Measurements from ENCODE around the gene PBX1. TPM values are rescaled to one million over a fixed set of nuclear protein-coding genes. Genes with fewer than 3 reads are reported as not detected.

PBX1 gene
- total RNA-seq, 1 donor: 4.2 TPM

DNA sequence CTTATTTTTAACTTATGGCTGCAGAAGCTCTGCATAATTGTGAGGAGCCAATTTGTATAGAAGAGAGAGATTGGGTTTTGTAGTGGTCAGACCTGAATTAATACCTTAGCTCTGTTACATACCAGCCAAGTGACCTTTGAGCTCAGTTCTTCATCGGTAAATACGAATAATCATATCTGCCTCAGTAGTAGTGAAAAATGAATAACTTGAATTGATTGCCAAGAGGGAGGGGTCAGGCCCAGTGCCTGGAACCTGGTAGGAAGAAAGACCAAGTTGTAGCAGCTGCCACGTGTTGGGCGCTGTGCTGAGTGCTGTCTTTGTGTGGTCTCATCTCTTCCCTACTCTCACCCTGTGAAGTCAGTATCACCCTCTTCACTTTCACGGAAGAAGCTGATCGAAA is 247.5 kb downstream of the PBX1 start:
- Histone ChIP-seq H3K4me1 (ENCODE audit: insufficient read depth, low read length) (no peaks in the 10 kb centered on the region), H3K9me3 (ENCODE audit: low read depth, low read length) (no peaks in the 10 kb centered on the region), H3K27me3 (ENCODE audit: insufficient read depth, low read length) (no peaks in the 10 kb centered on the region), H3K4me3 (ENCODE audit: low read length) (no peak overlapping the region)

DNA sequence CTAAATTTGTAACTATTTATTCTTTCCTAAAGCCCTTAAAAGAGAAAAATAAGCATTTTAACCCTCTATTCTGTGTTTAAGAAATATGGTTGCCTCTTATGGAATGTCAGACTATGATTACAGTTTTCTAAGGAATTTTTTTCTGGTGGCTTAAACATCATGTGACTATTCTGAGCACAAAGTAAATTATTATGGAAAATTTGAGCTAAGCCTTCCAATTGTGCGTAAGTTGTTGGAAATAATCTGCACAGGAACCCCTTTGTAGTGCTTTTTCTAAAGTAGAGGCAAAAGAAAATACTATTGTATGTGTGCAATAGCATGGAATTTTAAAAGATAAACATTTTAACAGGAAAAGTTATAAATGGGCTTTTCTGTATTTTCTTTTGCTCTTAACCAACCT is 254.8 kb downstream of the PBX1 start:
- Histone ChIP-seq H3K4me3 (ENCODE audit: low read length) (no peak overlapping the region), H3K9me3 (ENCODE audit: low read depth, low read length) (no peaks in the 10 kb centered on the region), H3K27me3 (ENCODE audit: insufficient read depth, low read length) (no peaks in the 10 kb centered on the region), H3K4me1 (ENCODE audit: insufficient read depth, low read length) (no peaks in the 10 kb centered on the region)

DNA sequence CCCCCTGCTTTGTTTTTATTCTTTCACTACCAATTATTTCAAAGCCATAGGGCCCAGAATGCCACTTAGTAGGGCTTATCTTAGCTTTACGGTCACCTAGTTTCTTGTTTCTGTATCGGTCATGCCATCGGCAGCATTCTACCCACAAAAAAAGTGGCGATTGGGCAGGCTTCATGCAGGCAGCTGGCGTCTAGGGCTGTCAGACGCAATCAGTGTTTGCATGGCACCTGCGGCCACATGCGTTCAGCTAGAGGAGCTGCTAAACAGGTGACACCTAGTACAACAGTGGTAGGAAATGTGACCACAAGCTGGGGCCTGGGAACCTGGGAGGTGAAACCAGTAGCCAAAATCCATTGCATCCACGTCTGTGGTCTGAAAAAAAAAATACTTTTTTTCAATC is 262.7 kb downstream of the PBX1 start:
- Histone ChIP-seq H3K4me1 (ENCODE audit: insufficient read depth, low read length) (no peaks in the 10 kb centered on the region), H3K9me3 (ENCODE audit: low read depth, low read length) (no peaks in the 10 kb centered on the region), H3K27me3 (ENCODE audit: insufficient read depth, low read length) (no peaks in the 10 kb centered on the region), H3K4me3 (ENCODE audit: low read length) (no peak overlapping the region)

DNA sequence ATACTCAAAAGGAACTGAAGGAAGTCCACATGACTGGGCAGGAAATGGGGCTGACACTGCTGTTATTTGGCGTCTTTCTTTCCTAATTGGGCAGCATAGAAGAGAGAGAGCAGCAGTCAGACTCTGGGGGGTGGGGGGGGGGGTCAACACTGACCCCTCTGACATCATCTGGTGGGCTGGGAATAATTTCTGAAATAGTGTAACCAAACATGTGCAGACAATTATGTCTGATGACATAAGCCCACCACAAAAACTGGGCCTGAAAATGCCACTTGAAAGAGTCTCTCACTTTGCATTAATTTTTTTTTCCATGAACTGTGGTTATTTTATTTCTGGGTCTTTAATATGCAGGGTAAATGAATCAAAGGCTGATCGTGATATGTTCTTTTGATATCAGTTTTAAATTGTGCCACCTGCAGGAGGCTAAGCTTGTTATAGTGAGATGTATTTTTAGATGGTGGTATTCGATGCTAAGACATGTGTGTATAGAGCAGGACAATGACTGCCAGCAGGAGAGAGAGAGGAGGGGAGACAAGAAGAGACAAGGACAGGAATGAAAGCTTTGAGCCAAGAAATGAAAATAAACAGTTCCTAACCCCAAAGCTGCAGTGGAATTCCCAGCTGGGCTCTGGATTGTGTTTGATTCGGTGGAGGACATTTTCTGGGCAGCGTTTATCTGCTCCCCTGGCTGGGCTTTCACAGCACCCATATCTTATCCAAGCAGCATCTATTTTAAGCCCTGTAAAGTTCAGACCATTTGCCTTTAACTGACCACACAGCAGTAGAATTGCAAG is 264.7 kb downstream of the PBX1 start:
- Histone ChIP-seq H3K27me3 (ENCODE audit: insufficient read depth, low read length) (no peaks in the 10 kb centered on the region), H3K4me1 (ENCODE audit: insufficient read depth, low read length) (no peaks in the 10 kb centered on the region), H3K4me3 (ENCODE audit: low read length) (no peak overlapping the region), H3K9me3 (ENCODE audit: low read depth, low read length) (no peaks in the 10 kb centered on the region)

DNA sequence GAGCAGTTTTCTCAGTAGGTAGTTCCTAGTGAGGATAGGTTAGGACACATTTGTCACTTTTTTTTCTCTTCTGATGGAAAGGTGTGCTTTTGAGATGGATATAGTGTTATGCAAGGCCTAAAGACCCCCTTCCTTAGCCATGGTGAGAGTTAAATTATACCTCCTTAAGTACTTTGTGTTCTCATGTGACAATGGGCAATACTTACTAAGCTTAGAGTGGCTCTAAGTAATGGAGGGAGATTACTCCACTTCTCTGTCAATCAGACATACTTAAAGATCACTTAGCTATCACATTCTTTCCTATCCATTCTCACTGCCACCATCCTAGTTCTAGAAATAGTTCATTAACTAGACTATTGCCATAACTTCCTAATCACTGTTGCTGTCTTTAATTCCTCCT is 265.6 kb downstream of the PBX1 start:
- H3K9me3 ChIP-seq (ENCODE audit: low read depth, low read length): no peaks in the 10 kb centered on the region
- H3K4me3 ChIP-seq (ENCODE audit: low read length): no peak overlapping the region
- H3K27me3 ChIP-seq (ENCODE audit: insufficient read depth, low read length): no peaks in the 10 kb centered on the region
- H3K4me1 ChIP-seq (ENCODE audit: insufficient read depth, low read length): no peaks in the 10 kb centered on the region

DNA sequence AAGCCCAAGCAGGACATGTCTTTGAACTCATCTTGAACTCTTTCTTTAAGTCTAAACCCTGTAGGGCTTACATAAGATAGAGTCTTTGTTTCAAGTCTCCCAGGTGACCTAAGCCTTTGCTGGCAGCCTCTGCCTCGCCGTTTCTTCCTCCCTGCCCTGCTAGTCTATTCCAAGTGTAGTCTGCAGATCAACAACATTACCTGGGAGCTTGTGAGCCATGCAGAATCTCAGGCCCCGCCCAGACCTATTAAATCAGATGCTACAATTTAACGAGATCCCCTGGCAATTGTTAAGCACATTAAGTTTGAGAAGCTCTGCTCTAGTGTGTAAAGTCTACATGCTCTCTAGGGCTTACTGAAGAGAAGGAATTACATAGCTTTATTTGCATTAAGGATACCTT is 271.6 kb downstream of the PBX1 start:
- no peaks in the 10 kb centered on the region for H3K4me1 ChIP-seq (ENCODE audit: insufficient read depth, low read length)
- no peaks in the 10 kb centered on the region for H3K27me3 ChIP-seq (ENCODE audit: insufficient read depth, low read length)
- H3K9me3 ChIP-seq (ENCODE audit: low read depth, low read length): no peaks in the 10 kb centered on the region
- no peak overlapping the region for H3K4me3 ChIP-seq (ENCODE audit: low read length)

DNA sequence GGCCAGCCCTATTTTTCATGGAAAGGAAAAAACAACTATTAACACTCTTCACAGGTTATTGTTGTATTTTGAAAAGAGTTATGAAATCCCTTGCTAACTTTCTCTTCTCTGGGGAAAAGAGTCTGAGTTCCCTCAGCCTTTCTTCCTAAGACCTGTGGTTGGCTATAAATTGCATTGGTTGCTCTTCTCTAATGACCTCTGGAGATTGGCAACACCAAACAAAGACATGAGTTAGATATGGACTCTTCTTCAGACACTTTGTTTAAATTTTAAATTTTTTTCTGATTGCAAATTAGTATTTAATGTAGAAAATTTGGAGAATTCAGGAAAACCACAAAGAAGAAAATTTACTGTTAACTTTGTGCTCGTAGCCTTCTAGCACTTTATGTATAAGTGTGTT is 275.7 kb downstream of the PBX1 start:
- H3K9me3 ChIP-seq (ENCODE audit: low read depth, low read length): no peaks in the 10 kb centered on the region
- no peaks in the 10 kb centered on the region for H3K4me1 ChIP-seq (ENCODE audit: insufficient read depth, low read length)
- H3K4me3 ChIP-seq (ENCODE audit: low read length): no peak overlapping the region
- H3K27me3 ChIP-seq (ENCODE audit: insufficient read depth, low read length): no peaks in the 10 kb centered on the region

DNA sequence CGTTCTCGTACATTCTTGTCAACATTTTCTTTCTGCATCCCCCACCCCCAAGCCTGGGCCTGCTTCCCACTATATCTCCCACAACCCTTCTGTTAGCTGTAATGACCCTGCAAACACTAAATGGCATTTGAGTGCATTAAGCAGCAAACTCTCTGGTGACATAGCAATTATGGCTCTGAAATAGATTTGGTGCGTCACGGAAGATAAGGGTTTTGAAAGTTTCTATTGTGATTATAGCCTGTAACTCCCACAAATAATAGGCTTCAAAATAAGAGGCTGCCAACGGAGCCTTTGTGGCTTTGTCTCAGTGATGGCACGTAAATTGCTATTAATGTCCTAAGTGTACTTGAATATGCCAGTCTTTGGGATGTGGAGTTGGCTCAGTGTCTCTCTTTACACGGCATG is 277.6 kb downstream of the PBX1 start:
- H3K4me3 ChIP-seq (ENCODE audit: low read length): no peak overlapping the region
- H3K4me1 ChIP-seq (ENCODE audit: insufficient read depth, low read length): no peaks in the 10 kb centered on the region
- H3K27me3 ChIP-seq (ENCODE audit: insufficient read depth, low read length): no peaks in the 10 kb centered on the region
- no peaks in the 10 kb centered on the region for H3K9me3 ChIP-seq (ENCODE audit: low read depth, low read length)

DNA sequence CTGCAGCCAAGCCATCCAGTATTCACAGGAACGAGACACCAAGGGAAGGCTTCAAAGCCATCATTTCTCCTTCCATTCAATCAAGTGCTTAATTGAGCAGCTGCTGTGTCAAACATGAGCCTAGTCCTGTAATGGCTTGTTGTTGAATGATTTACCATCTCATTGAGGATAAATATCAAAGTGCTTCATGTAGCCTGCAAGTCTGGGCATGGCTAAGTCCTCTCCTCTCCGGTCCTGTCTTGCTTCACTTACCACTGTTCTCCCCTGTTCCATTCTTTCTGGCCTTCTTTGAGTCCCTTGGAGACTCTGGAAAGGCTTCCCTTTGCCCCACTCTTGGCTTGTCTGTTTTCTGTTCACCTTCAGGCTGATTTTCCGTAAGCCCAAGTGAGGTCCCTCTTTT is 279.8 kb downstream of the PBX1 start:
- Histone ChIP-seq H3K4me1 (ENCODE audit: insufficient read depth, low read length) (no peaks in the 10 kb centered on the region), H3K27me3 (ENCODE audit: insufficient read depth, low read length) (no peaks in the 10 kb centered on the region), H3K4me3 (ENCODE audit: low read length) (no peak overlapping the region), H3K9me3 (ENCODE audit: low read depth, low read length) (no peaks in the 10 kb centered on the region)

DNA sequence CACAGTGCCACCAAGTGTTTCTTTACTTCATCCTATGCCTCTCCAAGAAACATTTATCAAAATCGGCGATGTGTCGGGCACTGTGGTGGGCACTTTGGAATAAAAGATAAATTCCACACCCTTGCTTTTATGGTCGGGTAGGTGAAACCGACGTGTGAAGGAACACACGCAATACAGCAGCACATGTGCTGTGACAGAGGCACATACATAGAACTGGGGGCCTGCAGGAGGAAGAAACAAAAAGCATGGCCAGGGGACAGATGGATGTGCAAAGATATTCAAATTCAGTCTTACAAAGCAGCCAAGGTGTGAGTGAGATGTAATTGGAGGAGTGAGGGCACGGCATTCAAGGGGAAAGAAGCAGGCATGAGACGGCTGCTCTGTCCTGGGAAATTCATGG is 282.0 kb downstream of the PBX1 start:
- H3K27me3 ChIP-seq (ENCODE audit: insufficient read depth, low read length): no peaks in the 10 kb centered on the region
- H3K4me1 ChIP-seq (ENCODE audit: insufficient read depth, low read length): no peaks in the 10 kb centered on the region
- H3K9me3 ChIP-seq (ENCODE audit: low read depth, low read length): no peaks in the 10 kb centered on the region
- no peak overlapping the region for H3K4me3 ChIP-seq (ENCODE audit: low read length)

DNA sequence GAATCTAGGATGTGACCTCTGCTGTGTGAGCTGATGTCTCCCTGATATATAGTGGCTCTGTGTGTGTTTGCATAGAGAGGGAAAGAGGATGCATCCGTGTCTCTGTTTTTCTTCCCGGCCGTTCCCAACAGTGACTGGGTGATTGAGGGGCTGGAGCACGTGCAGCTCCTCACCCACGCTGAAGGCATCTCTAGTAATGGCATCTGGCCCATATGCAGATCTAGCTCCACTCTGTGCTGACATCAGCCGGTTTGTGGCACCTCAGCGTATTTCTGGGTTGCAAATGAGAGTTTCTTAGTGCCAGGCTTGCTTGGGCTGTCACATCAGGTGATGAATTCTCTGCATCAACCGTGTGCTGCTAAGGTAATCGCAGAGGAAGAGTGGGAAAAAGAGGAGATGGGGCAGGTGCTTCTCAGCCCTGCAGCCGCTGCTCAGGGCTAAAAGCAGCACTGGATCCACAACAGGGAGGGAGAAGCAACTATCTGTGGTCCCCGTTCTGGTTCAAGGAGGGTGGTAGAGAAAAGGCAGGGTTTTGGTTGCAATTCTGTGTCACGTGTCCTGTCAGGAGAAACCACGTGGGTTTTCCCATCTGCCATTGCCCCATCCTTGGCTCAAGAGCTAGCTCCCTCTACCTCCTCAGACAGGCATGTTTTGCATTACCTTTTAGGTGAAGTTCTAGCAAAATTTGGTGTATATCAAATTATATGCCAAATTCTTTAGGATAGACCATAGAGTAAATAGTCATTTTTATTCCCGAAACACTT is 282.9 kb downstream of the PBX1 start:
- Histone ChIP-seq H3K4me1 (ENCODE audit: insufficient read depth, low read length) (no peaks in the 10 kb centered on the region), H3K27me3 (ENCODE audit: insufficient read depth, low read length) (no peaks in the 10 kb centered on the region), H3K4me3 (ENCODE audit: low read length) (no peak overlapping the region), H3K9me3 (ENCODE audit: low read depth, low read length) (no peaks in the 10 kb centered on the region)

DNA sequence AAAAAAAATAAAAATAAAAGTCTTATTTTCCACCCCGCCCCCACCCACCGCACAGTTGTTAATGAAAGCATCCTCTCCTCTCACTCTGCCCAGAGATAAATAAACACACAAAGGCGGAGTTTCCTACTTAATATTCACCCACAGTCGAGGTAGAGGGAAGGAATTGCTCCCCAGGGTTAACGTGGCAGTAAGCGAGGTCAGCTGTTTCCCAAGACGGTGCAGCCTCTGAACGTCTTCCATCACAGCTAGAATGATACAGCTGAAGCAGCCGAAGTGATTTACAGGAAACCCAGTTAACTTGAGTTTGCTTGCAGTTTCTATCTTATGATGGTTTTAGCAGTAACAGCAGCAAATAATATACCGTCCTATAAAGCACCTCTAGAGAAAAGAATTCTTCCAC is 283.9 kb downstream of the PBX1 start:
- Histone ChIP-seq H3K4me3 (ENCODE audit: low read length) (no peak overlapping the region), H3K4me1 (ENCODE audit: insufficient read depth, low read length) (no peaks in the 10 kb centered on the region), H3K27me3 (ENCODE audit: insufficient read depth, low read length) (no peaks in the 10 kb centered on the region), H3K9me3 (ENCODE audit: low read depth, low read length) (no peaks in the 10 kb centered on the region)

DNA sequence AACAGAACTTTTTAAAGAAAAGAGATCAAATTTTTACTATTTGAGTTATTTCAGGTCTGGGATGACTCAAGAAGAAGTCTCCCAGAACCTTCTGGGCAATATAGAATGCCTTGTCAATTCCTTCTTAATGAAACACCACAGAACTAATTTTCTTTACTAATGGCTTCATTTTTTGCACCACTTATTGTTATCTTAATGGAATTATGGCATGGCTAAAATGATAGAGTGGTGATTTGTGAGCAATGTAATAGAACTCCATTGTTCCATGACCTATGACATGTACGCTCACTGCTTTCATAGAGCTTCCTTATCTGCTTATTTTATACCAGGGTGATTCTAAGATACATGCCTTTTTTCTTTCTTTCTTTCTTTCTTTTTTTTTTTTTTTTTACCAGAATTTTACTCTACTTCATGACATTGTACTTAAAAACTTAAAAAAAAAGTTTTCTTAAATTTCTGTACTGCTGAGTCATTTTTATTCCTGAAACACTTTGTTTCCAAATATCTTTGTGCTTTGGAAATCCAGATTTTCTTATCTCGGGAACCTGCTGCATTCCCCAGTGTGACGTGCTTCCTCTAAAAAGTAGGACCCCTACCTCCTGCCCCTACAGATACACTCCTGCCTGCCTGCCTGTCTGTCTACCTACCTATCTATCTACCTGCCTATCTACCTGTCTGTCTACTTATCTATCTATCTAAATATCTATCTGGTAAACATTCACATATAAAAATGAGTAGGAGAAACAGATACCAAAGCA is 284.9 kb downstream of the PBX1 start:
- no peak overlapping the region for H3K4me3 ChIP-seq (ENCODE audit: low read length)
- H3K9me3 ChIP-seq (ENCODE audit: low read depth, low read length): no peaks in the 10 kb centered on the region
- no peaks in the 10 kb centered on the region for H3K4me1 ChIP-seq (ENCODE audit: insufficient read depth, low read length)
- no peaks in the 10 kb centered on the region for H3K27me3 ChIP-seq (ENCODE audit: insufficient read depth, low read length)

DNA sequence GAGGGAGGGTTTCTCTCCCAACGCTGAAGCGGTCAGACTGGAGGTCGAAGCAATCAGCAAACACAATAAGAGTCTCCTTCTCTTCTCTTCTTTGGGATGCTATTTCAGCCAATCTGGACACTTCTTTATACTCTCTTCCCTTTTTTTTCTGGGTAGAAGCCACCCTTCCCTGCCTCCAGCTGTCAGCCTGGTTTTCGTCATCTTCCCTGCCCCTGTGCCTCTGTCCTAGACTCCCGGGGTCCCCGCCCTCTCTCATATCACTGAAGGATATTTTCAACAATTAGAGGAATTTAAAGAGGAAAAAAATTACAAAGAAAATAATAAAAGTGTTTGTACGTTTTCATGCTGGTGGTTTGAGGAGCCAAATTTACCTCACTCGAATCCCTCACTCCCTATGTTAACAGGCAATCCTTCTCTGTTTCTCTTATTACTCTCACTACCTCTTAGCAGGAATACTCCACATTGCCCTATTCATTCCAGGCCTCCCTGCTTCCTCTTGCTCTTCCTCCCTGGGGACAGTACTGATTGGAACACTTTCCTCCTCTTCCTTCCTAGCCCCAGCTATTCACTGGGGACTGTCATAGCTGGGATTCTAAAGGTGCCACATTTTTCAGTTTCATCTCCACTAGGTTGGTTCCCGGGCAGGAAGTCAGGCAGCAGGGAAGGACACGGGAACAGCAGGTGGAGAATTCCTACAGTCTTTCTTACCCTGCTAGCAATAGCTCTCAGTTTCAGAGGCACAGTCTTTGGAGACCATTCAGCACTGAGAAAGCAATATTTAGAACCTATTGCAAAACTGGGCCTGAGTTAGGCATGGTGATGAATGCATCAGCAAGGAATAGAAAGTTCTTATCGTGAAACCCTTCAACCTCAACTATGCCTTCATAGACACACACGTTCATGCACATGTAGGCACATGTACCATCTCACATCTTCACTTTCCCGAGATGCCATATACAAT is 288.0 kb downstream of the PBX1 start:
- no peaks in the 10 kb centered on the region for H3K4me1 ChIP-seq (ENCODE audit: insufficient read depth, low read length)
- H3K4me3 ChIP-seq (ENCODE audit: low read length): no peak overlapping the region
- H3K9me3 ChIP-seq (ENCODE audit: low read depth, low read length): no peaks in the 10 kb centered on the region
- no peaks in the 10 kb centered on the region for H3K27me3 ChIP-seq (ENCODE audit: insufficient read depth, low read length)

Data from mononuclear cell (primary cell).